Nephron progenitor cell (in vitro differentiated cells): Measurements from ENCODE around the gene PAPSS2.
A peak's percentile ranks its signal among the peaks of the same experiment; 100 is the strongest.

ENCODE experiments used
- DNase-seq: peaks from one replicate; pipeline ENCODE4 v3.0.0; 2021
- H3K27ac Mint-ChIP-seq: 2 replicates; pipeline ENCODE4 v1.8.0; 2021; ENCODE audit warnings: mild to moderate bottlenecking, moderate library complexity, mixed read lengths
- H3K27me3 Mint-ChIP-seq: 2 replicates; pipeline ENCODE4 v1.8.0; 2021; ENCODE audit warnings: mild to moderate bottlenecking, low read depth, mixed read lengths; ENCODE audit not compliant: poor library complexity
- H3K36me3 Mint-ChIP-seq: 2 replicates; pipeline ENCODE4 v1.8.0; 2021; ENCODE audit warnings: low read depth, mixed read lengths
- H3K4me1 Mint-ChIP-seq: 2 replicates; pipeline ENCODE4 v1.8.0; 2021; ENCODE audit warnings: mixed read lengths
- H3K4me3 Mint-ChIP-seq: 2 replicates; pipeline ENCODE4 v1.8.0; 2021; ENCODE audit warnings: mild to moderate bottlenecking, moderate library complexity, mixed read lengths
- H3K9me3 Mint-ChIP-seq: 2 replicates; pipeline ENCODE4 v1.8.0; 2021; ENCODE audit warnings: mild to moderate bottlenecking, moderate library complexity, mixed read lengths
- TF ChIP-seq, protein P1 (sequence below): fragments of 200-600 bp; sonication (generic); IDR thresholded peaks from 2 replicates; pipeline ENCODE4 v1.5.0; 2021; ENCODE audit warnings: antibody characterized with exemption

Gene PAPSS2

DNA sequence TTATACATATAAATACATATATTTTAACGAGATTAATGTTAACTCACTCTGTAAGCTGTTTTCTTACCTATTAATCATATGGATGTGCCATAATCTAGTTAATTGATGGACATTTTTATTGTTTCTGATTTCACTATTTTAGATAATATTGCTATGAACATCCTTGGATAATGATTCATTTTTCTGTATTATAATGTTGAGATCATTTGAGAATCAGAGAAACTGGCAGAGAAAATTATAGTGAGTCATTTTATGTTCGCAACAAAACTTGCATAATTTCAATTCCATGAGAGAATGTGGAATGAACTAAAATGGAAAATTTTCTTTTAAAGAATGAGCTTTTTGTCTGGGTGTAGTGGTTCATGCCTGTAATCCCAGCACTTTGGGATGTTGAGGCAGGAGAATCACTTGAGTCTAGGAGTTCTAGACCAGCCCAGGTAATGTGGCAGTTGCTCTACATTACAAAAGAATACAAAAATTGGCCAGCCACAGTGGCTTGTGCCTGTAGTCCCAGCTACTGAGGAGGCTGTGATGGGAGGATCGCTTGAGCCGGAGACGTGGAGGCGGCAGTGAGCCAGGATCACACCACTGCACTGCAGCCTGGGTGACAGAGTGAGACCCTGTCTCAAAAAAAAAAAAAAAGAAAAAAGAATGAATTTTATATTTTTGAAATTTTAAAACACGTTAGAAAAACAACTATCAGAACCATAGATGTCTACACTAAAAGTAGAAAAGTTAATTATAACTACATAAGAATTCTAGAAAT, 40.5 kb downstream of the PAPSS2 start:
- Mint-ChIP-seq H3K9me3 (no peaks in the 10 kb centered on the region), H3K27me3 (peaks cover 17% of the 10 kb centered on the region), H3K4me3 (no peak overlapping the region), H3K4me1 (no peaks in the 10 kb centered on the region), H3K27ac (no peak overlapping the region), H3K36me3 (no peaks in the 10 kb centered on the region)
- TF ChIP-seq, protein P1, sequence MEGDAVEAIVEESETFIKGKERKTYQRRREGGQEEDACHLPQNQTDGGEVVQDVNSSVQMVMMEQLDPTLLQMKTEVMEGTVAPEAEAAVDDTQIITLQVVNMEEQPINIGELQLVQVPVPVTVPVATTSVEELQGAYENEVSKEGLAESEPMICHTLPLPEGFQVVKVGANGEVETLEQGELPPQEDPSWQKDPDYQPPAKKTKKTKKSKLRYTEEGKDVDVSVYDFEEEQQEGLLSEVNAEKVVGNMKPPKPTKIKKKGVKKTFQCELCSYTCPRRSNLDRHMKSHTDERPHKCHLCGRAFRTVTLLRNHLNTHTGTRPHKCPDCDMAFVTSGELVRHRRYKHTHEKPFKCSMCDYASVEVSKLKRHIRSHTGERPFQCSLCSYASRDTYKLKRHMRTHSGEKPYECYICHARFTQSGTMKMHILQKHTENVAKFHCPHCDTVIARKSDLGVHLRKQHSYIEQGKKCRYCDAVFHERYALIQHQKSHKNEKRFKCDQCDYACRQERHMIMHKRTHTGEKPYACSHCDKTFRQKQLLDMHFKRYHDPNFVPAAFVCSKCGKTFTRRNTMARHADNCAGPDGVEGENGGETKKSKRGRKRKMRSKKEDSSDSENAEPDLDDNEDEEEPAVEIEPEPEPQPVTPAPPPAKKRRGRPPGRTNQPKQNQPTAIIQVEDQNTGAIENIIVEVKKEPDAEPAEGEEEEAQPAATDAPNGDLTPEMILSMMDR = no peak
- DNase-seq = no peak

GRCh38 chr10:87702260-87702972, 42.7 kb downstream of the PAPSS2 start:
- no peak overlapping the region for H3K27ac Mint-ChIP-seq
- no peak for DNase-seq
- H3K36me3 Mint-ChIP-seq = no peaks in the 10 kb centered on the region
- H3K4me3 Mint-ChIP-seq = no peak overlapping the region
- TF ChIP-seq, protein P1 = no peak
- H3K4me1 Mint-ChIP-seq = no peaks in the 10 kb centered on the region
- peaks cover 10% of the 10 kb centered on the region for H3K27me3 Mint-ChIP-seq
- no peaks in the 10 kb centered on the region for H3K9me3 Mint-ChIP-seq

DNA sequence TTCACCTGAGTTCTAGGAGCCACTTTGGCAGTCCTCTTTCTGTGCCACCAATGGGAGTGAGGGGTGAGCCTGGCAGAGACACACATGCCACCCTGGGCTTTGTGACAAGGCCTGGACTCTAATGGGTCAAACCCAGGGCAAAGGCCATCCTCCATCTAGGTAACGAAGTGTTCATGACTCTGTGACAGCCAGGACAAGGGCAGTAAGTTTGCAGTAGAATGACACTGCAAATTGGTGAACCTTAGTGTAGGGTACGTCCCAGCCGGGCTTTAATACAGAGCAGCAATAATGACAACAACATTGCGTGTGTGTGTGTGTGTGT, 43.3 kb downstream of the PAPSS2 start:
- DNase-seq = no peak
- no peaks in the 10 kb centered on the region for H3K9me3 Mint-ChIP-seq
- peak overlapping the region; percentile 78 for H3K27ac Mint-ChIP-seq
- no peaks in the 10 kb centered on the region for H3K36me3 Mint-ChIP-seq
- TF ChIP-seq, protein P1 = no peak
- H3K27me3 Mint-ChIP-seq = peaks cover 9% of the 10 kb centered on the region
- H3K4me1 Mint-ChIP-seq = no peaks in the 10 kb centered on the region
- no peak overlapping the region for H3K4me3 Mint-ChIP-seq

GRCh38 chr10:87703771-87704170, 44.1 kb downstream of the PAPSS2 start:
- Mint-ChIP-seq H3K27me3 (peaks cover 9% of the 10 kb centered on the region), H3K36me3 (no peaks in the 10 kb centered on the region), H3K4me1 (no peaks in the 10 kb centered on the region), H3K27ac (no peak overlapping the region), H3K9me3 (no peaks in the 10 kb centered on the region), H3K4me3 (no peak overlapping the region)
- TF ChIP-seq, protein P1 = no peak
- DNase-seq = no peak

- no peak overlapping the region for H3K27ac Mint-ChIP-seq
- H3K9me3 Mint-ChIP-seq = no peaks in the 10 kb centered on the region
- no peak overlapping the region for H3K4me3 Mint-ChIP-seq
- H3K4me1 Mint-ChIP-seq = peaks cover 4% of the 10 kb centered on the region
- peaks cover 4% of the 10 kb centered on the region for H3K27me3 Mint-ChIP-seq
- no peak for DNase-seq
- TF ChIP-seq, protein P1 = no peak
- no peaks in the 10 kb centered on the region for H3K36me3 Mint-ChIP-seq
Observed at GRCh38 chr10:87705339-87705738, 45.7 kb downstream of the PAPSS2 start.
